Measurements from ENCODE around the gene PRR33.
"Not testable (repeated sequence)": the region's sequence is repeated elsewhere in the genome, so short reads cannot be mapped to it uniquely, and the experiment has no call there.

Gene PRR33

GRCh38 chr11:1891831-1892115 is at the start of gene PRR33:
TSS of gene PRR33 (minus strand) at chr11:1891895. CDS start at chr11:1890584, 1,311 bp downstream.
- DNase-seq: no peak

DNA sequence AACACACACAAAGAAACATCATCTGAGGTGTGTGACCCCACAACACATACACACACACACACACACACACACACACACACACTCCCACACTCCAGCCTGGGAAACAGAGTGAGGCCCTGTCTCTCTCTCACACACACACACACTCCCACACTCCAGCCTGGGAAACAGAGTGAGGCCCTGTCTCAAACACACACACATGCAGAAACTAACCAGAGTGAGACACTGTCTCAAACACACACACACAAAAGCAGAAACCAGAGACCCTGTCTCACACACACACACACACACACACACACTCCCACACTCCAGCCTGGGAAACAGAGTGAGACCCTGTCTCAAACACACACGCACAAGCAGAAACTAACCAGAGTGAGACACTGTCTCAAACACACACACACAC is 48.1 kb upstream of the PRR33 start:
- DNase-seq: not testable (repeated sequence)

- DNase-seq: no peak
These were observed 47.4 kb upstream of the PRR33 start for GRCh38 chr11:1939006-1939625.

GRCh38 chr11:1938343-1939005 is 46.8 kb upstream of the PRR33 start:
- DNase-seq: no peak

- DNase-seq: no peak
These were observed 46.1 kb upstream of the PRR33 start for GRCh38 chr11:1937616-1938342.

DNA sequence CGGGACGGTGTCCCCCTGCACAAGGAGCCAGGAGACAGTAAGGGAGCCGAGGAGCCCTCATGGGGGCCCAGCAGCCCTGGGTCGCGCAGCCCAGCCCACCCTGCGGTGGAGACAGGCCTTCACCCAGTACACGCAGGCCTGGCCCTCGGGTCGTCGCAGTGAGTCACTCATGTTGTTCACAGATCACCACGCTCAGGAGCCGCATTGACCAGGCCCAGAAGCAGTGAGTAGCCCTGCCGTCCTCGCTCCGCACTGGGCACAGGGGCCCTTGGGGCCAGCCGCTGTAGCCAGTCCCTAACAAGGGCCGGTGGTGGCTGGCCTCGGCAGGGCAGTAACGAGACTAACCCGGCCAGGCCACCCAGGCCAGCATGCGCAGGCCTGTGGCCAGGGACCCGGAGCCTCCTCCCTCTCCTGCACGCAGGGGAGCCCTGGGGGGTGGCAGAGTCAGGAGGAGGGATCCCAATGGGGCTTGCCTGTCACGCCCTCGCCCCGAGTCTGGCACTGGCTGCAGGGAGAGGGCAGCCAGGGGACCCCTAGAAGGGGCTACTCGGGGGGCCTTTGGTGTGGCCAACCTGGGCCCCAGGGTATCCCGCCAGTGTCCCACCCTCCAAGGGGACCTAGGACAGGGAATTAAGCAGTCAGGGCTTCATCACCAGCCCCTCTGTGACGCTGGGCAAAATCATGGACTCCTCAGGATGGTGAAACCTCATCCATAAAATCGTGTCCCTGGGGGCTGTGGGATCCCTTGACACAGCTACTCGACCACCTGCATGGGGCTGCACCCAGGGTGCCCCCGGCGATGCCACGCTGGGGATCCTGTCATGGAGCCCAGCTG is 45.3 kb upstream of the PRR33 start:
- no peak for DNase-seq

DNA sequence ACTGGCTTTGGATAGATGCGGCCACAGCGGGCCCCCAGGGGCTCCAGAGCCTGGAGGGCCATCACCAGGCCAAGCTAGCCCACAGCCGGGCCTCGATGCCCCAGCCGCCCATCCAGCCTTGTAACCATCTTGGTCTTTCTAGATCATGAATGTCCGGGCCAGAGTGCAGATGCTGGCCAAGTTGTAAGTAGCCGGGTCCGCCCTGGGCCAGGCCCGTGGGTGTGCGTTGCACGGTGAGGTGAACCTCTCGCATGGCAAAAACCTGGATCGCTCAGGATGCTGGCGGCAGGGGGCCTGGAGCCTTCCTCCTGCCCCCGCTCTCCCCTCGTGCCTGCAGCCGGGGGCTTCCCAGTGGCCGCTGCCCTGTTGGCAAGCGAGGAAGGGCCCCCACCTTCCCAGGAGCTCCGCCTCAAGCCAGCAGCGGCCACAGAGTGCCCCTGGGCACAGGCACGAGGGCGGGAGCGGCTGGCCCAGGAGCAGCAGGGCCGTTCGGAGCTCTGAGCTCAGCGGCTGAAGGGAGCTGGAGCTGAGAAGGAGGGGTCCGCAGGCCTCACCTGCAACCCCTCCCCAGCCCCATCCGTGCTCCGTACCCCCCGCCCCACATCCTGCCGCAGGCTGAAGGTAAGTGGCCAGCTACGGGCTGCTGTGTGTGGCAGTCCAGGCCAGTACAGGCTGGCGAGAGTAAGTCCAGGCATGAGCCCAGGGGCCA is 44.5 kb upstream of the PRR33 start:
- DNase-seq: no peak

DNA sequence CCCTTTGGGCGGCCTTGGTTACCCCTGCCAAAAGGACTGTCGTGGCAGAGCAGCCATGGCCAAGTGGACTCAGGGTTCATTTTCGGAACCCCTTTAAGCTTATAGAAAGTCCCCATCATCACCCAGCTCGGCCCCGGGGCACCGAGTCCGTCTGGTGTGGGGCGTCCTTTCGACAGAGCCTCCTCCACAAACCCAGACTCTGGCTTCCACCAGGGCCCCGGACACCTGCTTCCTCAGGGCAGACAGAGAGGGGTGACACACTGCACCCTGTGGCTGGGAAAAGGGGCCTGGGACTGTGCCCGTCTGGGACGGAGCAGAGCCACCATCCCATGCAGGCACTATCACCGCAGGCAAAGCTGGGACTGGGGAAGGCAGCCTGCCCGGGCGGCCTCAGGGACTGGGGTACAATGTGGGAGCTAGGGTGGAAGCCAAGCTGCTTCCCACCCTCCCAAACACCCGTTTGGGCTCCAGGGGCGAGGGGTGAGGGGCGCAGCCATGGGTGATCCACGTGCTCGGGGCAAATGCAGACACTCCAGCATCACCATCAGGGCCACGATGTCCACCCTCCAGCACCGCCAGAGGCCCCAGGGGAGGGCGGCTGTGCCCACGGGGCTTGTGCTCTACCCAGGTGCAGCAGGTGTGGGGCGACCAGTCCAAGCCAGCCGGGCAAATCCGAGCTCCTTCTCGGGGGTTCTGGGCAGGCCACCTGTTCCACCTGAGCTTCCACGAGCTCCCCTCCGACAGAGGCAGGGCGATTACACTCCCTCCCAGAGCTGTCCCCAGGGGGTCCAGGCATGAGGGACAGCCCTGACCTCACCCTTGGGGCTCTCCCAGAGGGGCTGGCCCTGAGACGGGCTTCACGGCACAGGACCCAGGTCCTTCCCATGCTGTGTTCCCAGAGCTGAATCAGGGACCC is 43.7 kb upstream of the PRR33 start:
- no peak for DNase-seq

DNA sequence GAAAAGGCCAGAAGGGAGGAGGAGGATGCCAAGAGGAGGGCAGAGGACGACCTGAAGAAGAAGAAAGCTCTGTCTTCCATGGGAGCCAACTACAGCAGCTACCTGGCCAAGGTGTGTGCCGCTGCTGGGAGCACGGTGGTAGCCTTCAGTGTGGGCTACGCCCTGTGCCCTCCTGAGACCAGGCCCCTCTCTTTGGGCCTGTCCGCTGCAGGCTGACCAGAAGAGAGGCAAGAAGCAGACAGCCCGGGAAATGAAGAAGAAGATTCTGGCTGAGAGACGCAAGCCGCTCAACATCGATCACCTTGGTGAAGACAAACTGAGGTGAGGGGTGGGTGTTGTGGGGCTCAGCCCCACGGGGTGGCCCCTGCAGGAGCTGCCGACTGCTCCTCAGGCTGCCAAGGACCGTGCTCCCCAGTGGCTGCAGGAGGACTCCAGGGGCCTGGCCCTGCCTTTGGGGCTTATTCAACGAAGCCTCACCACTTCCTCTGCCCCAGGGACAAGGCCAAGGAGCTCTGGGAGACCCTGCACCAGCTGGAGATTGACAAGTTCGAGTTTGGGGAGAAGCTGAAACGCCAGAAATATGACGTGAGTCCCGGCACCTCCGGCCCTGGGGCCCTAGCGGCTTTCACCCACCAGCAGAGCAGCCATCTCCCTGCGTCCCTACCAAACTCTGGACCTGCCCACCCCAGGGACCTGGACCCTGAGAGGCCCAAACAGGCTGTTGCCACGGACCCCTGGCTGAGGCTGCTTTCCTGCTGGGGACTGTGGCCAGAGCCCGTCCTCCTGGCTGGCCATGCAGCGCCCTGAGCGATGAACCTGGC is 42.9 kb upstream of the PRR33 start:
- DNase-seq: no peak

DNA sequence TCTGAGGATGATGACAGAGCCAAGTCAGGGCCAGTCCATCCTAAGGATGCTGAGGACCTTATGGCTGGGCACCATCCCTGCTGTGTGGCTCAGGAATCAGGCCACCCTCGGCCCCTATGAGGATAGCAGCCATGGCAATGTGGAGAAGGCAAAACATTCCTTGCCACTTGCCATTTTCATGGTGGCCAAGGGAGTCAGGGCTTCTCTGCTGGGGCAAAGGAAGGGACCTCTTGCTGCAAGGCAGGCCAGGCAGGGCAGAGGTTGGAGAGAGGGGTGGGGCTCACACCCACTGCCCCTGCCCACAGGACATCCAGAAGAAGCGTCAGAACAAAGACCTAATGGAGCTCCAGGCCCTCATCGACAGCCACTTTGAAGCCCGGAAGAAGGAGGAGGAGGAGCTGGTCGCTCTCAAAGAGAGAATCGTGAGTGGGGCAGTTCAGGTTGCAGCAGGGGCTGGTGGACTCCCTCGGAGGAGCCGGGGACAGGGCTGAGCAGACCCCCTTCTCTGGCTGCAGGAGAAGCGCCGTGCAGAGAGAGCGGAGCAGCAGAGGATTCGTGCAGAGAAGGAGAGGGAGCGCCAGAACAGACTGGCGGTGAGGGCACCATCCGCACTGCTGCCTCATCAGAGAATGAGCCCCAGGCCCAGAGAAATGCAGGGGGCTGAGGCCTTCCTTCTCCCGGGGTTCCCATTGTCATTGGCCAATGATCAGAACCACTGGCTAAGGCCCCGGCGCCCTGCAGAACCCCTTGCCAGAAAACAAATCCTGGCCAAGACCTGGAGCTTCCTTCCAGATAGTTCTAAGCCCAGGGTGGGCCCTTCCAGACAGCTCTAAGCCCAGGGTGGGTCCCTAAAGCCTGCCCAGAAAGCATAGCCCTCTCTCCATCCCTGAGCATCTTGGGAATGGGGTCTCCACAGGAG is 42.0 kb upstream of the PRR33 start:
- no peak for DNase-seq

DNA sequence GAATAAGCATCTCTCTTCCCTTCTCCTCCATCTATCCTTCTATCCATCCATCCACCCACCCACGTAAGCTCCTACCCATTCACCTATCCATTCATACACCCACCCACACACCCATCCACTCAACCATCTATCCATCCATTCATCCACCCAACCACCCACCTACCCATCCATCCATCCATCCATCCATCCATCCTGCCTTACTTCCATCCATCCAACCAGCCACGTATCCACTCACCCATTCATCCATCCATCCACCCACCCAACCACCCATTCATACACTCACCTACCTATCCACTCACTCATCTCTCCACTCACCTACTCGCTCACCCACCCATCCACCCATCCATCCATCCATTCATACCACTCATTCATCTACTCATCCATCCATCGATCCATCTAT is 41.0 kb upstream of the PRR33 start:
- DNase-seq: no peak

GRCh38 chr11:1932105-1932480 is 40.4 kb upstream of the PRR33 start:
- DNase-seq: no peak

GRCh38 chr11:1931341-1932104 is 39.8 kb upstream of the PRR33 start:
- DNase-seq: no peak

DNA sequence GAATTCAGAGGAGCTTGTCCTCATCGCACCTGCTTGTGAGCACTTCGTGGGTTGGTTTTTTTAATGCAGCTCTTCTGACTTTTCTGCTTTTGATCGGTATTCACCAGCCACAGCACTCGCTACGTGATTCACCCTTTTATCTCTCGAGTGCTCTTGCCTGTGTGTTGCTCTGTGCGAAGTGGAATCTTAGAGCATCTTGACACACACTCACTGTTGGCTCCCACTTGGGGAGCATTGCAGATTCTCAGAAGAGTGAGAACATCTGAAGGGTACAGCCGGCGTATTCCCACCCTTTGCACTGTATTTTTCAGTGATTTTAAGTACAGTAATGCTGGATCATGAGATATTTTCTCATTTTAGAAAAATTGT is 38.8 kb upstream of the PRR33 start:
- DNase-seq: no peak

DNA sequence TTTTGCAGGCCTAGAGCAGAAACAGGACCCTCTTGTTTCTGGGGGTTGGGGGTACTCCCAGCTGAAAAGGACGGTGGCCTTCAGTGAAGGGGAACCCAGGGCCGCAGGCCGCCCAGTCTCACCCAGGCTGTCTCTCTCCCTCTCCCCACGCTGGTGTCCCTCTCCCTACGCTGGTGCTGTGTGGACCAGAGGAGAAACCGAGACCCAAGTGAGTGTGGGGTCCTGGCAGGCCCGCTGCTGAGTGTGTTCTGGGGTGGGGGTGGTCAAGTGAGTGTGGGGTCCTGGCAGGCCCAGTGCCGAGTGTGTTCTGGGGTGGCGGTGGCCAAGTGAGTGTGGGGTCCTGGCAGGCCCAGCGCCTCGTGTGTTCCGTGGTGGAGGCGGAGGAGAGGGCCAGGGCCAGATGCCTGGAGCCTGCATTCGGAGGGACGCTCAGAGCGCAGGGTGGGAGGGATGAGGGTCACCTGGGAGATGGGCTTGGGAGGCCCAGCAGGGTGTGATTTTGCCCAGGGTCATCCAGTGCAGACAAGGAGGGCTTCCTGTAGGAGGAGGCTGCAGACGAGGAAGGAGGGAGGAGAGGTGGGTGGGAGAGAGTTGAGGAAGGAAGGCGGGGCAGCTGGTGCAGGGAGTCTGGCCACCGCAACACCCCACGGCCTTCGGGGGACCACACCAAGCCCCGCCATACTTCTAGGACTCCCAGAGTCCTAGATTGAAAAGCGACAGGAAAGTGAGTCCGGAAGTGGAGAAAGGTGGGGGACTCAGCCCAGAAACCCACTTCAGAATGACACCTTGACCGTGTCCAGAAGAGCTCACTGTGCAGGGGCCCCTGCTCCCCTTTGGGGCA is 38.1 kb upstream of the PRR33 start:
- no peak for DNase-seq

DNA sequence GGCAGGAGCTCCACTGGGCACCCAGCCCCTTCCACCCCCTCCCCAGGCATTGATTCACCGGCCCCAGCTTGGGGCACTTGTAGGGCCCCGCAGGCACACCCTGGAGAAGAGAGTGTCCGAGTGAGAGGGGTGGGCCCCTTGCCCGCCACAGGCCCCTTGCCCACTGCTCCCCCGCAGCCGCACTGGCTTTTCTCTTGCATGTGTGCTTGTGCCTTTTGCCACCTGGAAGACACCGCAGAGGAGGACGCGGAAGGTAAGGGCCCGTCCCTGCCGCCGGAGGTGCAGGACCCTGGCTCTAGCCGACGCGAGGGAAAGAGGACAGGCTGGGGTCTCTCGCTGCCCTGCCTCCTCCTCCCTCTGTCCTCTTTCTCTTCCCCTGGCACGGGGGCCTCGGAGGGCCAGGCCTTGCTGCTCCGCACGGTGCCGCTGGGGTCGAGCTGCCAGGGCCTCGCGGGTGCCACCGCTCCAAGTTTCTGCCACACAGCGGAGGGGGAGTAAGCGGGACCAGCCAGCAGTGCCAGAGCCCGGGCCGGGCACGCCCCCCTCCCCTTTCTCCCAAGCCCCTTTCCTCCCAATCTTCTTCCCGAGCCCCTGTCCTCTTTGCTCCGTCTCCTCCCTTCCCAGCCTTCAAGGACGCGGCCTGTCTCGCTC is 37.3 kb upstream of the PRR33 start:
- no peak for DNase-seq

DNA sequence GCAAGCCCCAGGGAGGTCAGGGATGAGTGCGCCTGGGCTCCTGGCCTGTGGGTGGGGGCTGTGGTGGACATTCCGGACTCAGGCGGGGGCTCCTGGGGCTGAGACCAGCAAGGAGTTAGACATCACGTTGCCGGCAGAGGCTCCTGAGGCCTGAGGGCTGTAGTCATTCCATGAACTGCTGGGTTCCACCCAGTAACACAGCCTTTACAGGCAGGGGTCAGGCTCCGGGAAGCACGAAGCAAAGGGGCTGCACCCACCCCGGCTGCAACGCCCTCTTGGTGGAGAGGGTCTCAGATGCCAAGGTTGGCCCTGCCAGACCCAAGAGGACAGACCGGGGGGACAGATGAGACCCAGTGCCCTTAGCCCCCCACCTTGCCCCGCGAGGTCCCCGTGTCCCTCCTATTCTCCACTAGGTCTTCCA is 36.8 kb upstream of the PRR33 start:
- DNase-seq: no peak

Measured in NCI-H2029 (cell line).